Fibroblast of villous mesenchyme (primary cell): ENCODE measurements around the gene MST1. TPM values are rescaled to one million over a fixed set of nuclear protein-coding genes. Genes with fewer than 3 reads are reported as not detected.

Experiments
- DNase-seq: peaks from one replicate; pipeline ENCODE4 v3.0.0-alpha.2; 2010; ENCODE audit warnings: low read depth
- H3K4me3 ChIP-seq: 2 replicates; pipeline ENCODE4 v1.5.1; 2011; ENCODE audit warnings: low read depth, mild to moderate bottlenecking, low read length
- CTCF ChIP-seq: IDR thresholded peaks from 2 replicates; pipeline ENCODE4 v1.5.1; 2012; ENCODE audit warnings: low read depth, mild to moderate bottlenecking, low read length; ENCODE audit not compliant: insufficient read depth
- total RNA-seq: library from RNA; depleted of rRNA; stranded (reverse); fragments of >200 nt; gene quantifications from 2 replicates; pipeline ENCODE4 v1.2.3, GENCODE V29; 2012

MST1 gene
- total RNA-seq, 1 donor: 1.7 TPM

DNA sequence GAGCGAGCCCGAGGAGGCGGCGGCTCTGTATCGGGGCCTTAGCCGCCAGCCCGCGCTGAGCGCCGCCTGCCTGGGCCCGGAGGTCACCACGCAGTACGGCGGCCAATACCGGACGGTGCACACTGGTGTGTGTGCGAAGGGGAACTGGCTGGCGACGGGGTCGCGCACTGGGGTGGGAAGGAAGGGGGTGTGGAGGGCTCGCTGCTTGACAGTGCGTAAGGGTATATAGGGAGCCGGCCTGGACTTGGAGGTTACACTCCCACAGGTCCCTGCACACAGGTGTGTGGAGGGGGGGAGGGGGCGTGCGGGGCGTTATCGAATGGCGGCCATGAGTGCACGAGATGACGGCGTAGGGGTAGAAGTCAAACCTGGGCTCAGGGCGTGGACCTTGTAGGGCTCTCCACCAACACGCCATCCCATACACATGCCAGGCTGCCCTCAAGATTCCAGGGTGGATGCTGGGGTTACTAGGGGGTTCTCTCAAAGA, 14.7 kb downstream of the MST1 start:
- TF ChIP-seq CTCF: no peak
- H3K4me3 ChIP-seq: peak overlapping the region; percentile 82
- no peak for DNase-seq

- TF ChIP-seq CTCF: no peak
- peak within 1 kb of the TSS; percentile 82 for H3K4me3 ChIP-seq
- DNase-seq: peak; percentile 95
Measured at GRCh38 chr3:49673715-49674496, 15.4 kb downstream of the MST1 start, which contains the start of gene APEH. APEH (plus strand) TSS chr3:49674351; CDS start chr3:49674402, 51 bp downstream.

DNA sequence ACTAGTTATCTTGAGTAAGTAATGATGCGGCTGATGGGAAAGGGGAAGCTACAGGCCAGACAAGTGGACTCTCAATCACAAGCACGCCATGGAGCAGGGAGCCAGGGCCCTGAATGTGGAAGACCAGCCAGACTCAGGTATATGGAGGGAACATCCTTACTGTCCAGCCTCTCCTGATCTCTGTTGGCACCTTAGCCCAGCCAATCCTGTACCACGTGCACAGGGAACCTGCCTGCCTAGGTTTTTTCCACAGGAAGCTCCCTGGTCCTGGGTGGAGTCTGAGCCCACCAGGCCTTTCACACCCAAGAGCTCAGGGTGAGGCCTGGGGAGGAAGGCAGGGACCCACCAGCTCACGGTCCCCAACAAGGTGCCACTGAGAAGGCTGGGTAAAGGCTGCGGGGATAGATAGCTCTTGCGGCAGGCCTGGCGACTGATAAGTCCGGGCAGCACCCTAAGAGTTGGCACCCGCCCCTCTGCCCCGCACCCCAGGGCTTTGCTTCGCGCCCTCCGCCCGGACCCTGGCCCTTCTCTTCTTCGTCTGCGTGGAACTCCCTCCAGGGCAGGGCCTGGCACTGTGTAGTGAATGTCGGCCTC, 16.1 kb downstream of the MST1 start:
- peak overlapping the region; percentile 82 for H3K4me3 ChIP-seq
- DNase-seq: no peak
- no peak for TF ChIP-seq CTCF

DNA sequence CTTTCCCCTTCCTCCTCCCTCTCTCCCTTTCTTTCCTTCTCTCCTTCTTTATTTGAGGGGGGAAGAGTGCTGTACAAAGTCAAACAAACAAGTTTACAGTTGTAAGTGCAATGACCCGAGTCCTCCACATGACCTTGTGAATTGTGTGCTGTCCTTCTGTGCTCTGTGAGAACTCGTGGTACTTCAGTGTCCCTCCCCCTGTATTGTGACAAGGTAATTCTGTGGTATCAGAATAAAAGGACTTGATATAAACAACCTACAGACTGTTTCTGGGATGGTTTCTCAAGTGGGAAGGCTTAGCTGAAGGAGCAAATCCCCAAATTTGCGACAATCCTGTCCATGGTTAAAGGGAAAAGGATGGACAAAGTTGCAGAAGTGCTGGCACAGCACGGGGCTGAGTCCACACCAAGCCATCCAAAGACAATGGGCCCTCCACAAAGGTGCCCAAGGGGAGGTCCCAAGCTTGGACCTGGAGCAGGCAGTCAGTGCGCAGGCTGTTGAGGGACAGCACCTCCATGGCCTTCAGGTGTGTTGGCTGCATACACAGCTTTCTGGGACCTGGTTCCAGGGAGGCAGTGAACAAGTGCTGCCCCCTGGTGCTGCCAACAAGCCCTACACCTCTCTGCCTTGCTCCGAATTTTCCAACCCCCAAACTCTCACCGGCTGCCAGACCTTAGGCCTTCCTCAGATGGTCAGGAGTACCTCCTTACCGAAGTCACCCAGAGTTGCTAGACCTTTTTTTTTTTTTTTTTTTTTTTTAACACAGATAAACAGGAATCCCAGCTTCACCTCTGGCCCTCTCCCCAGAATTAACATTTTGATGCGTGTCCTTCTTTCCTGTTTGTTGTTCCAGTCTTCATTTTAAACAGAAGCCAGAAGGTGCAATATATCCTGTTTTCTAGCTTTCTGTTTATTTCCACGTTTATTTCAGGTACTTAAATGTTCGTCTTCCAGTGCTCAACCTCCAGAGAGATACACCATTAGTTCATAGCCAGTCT, 17.7 kb downstream of the MST1 start:
- peak; percentile 93 for TF ChIP-seq CTCF
- DNase-seq: peak; percentile 59
- no peak overlapping the region for H3K4me3 ChIP-seq

GRCh38 chr3:49670940-49671290, 18.4 kb downstream of the MST1 start:
- DNase-seq: no peak
- H3K4me3 ChIP-seq: no peak overlapping the region
- TF ChIP-seq CTCF: no peak

DNA sequence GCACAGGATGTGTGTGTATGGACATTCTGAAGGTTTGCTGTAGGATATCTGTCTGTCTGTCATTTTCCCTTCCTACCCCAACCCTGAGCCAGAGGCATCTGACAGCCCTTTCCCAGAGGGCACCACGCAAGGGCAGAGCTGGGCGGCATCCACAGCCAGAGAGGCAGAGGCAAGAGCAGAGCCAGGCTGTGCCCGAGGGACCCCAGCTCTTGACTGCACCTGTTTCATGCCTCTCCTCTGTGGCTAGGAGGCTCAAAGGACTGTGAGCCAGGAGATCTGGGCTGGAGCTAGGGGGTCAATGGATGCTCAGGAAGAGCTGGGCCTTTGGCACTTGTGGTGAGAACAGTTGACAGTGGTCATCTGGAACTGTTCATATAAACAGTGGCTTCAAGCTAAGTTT, 19.9 kb downstream of the MST1 start:
- H3K4me3 ChIP-seq: no peak overlapping the region
- DNase-seq: no peak
- TF ChIP-seq CTCF: no peak
